B cell (primary cell): ENCODE measurements around the gene GALNT7. TPM values are rescaled to one million over a fixed set of nuclear protein-coding genes. Genes with fewer than 3 reads are reported as not detected.

Source experiments
- ATAC-seq: fragments of 200-7000 bp; cut with Tn5 transposase; one replicate; pipeline ENCODE4 v1.10.0; 2021; ENCODE audit warnings: low read depth, mild to moderate bottlenecking, moderate number of reproducible peaks, moderate library complexity
- CTCF ChIA-PET: fragments of 350-600 bp; sonication (Branson Sonifier 250); formaldehyde crosslinking; loops from one replicate; lab custom pipeline; 2021; ENCODE audit warnings: antibody characterized with exemption, inconsistent platforms; lab: Charles Lee
- POLR2A ChIA-PET: fragments of 350-600 bp; sonication (Branson Sonifier 250); formaldehyde crosslinking; loops from one replicate; lab custom pipeline; 2021; ENCODE audit warnings: antibody characterized with exemption; lab: Charles Lee
- DNase-seq: peaks from one replicate; pipeline ENCODE4 v3.0.0; 2013
- H2AFZ ChIP-seq: 2 replicates; pipeline ENCODE4 v1.6.1; 2012; ENCODE audit warnings: mild to moderate bottlenecking, low read depth, low read length; ENCODE audit not compliant: insufficient read depth, poor library complexity, severe bottlenecking
- H3K27ac ChIP-seq, 2 donors: 1 replicate in 1 of 2; 2 replicates in 1 of 2; pipeline ENCODE4 v1.5.1; 2012 to 2013; ENCODE audit warnings: low read length in 2 of 2, mild to moderate bottlenecking in 2 of 2, moderate library complexity in 1 of 2
- H3K27me3 ChIP-seq, 4 experiments: fragments of 200-600 bp in 1 of 4; sonication (generic) in 1 of 4; replicated peaks in 1 of 4; 1 replicate in 2 of 4; 2 replicates in 2 of 4; pipeline versions ENCODE4 v1.6.1 to v1.7.0; 2013 to 2016; ENCODE audit warnings: low read length in 3 of 4, mild to moderate bottlenecking in 2 of 4, mixed read lengths in 1 of 4, moderate library complexity in 1 of 4; ENCODE audit not compliant: insufficient read depth in 4 of 4, control insufficient read depth in 3 of 4; ENCODE audit errors: control extremely low read depth in 1 of 4
- H3K36me3 ChIP-seq, 2 experiments: replicated peaks in 1 of 2; 1 replicate in 1 of 2; 2 replicates in 1 of 2; pipeline versions ENCODE4 v1.6.1 to v1.7.1; 2013; ENCODE audit warnings: low read length in 1 of 2; ENCODE audit not compliant: insufficient read depth in 2 of 2, control insufficient read depth in 1 of 2; ENCODE audit errors: control extremely low read depth in 1 of 2, extremely low read depth in 1 of 2
- H3K4me1 ChIP-seq, 2 donors: fragments of 200-600 bp in 1 of 2; sonication (generic) in 1 of 2; 1 replicate in 1 of 2; 2 replicates in 1 of 2; pipeline versions ENCODE4 v1.5.1 to v1.6.1; 2013 to 2017; ENCODE audit warnings: low read length in 2 of 2; ENCODE audit not compliant: control insufficient read depth in 2 of 2, insufficient read depth in 2 of 2
- H3K4me2 ChIP-seq: replicated peaks from 2 replicates; pipeline ENCODE3; 2012; ENCODE audit warnings: mild to moderate bottlenecking, low read depth, low read length; ENCODE audit not compliant: poor library complexity, severe bottlenecking
- H3K4me3 ChIP-seq, 5 experiments: fragments of 200-600 bp in 1 of 5; sonication (generic) in 1 of 5; 1 replicate in 3 of 5; 2 replicates in 2 of 5; pipeline versions ENCODE4 v1.5.1 to v1.7.0; 2011 to 2016; ENCODE audit warnings: low read length in 4 of 5, mild to moderate bottlenecking in 4 of 5, low read depth in 2 of 5, control low read depth in 1 of 5, moderate library complexity in 1 of 5; ENCODE audit not compliant: insufficient read depth in 1 of 5; ENCODE audit errors: control extremely low read depth in 1 of 5, extremely low read depth in 1 of 5
- H3K79me2 ChIP-seq: fragments of 200-600 bp; sonication (generic); one replicate; pipeline ENCODE4 v1.6.0; 2016; ENCODE audit warnings: low read length; ENCODE audit not compliant: control insufficient read depth, insufficient read depth
- H3K9ac ChIP-seq: fragments of 200-600 bp; sonication (generic); 2 replicates; pipeline ENCODE4 v1.6.1; 2017; ENCODE audit warnings: mild to moderate bottlenecking, low read length, moderate library complexity
- H3K9me3 ChIP-seq, 3 donors: one replicate each; pipeline versions ENCODE4 v1.6.1 to v1.7.1; 2013; ENCODE audit warnings: low read length in 2 of 3; ENCODE audit not compliant: control insufficient read depth in 2 of 3, insufficient read depth in 1 of 3; ENCODE audit errors: control extremely low read depth in 1 of 3
- H4K20me1 ChIP-seq: 2 replicates; pipeline ENCODE4 v1.6.0; 2012; ENCODE audit warnings: mild to moderate bottlenecking, low read length; ENCODE audit not compliant: insufficient read depth, control insufficient read depth, poor library complexity, severe bottlenecking
- H3K27ac Mint-ChIP-seq: one replicate; pipeline ENCODE4 v1.8.0; 2021; ENCODE audit warnings: mixed read lengths
- H3K27me3 Mint-ChIP-seq: one replicate; pipeline ENCODE4 v1.8.0; 2021; ENCODE audit warnings: mixed read lengths
- H3K4me1 Mint-ChIP-seq: one replicate; pipeline ENCODE4 v1.8.0; 2021; ENCODE audit warnings: mixed read lengths
- H3K4me3 Mint-ChIP-seq: one replicate; pipeline ENCODE4 v1.8.0; 2021; ENCODE audit warnings: mixed read lengths
- H3K9me3 Mint-ChIP-seq: one replicate; pipeline ENCODE4 v1.8.0; 2022; ENCODE audit warnings: mixed read lengths; ENCODE audit not compliant: insufficient read depth
- CTCF ChIP-seq: fragments of 200-600 bp; IDR thresholded peaks from one replicate; pipeline ENCODE4 v1.8.0; 2022; ENCODE audit warnings: antibody characterized with exemption, mild to moderate bottlenecking
- EZH2 ChIP-seq: IDR thresholded peaks from 2 replicates; pipeline ENCODE4 v1.6.1; 2012; ENCODE audit warnings: borderline replicate concordance, low read depth, mild to moderate bottlenecking, moderate library complexity, low read length; ENCODE audit not compliant: insufficient read depth, poor library complexity, severe bottlenecking
- WGBS: methylation state at CpG from one replicate; pipeline ENCODE4 v1.1.5; 2013; ENCODE audit warnings: missing lambda C conversion rate; ENCODE audit not compliant: insufficient coverage; 5-methylcytosine and 5-hydroxymethylcytosine counted together
- intact Hi-C: fragments of 100-400 bp; cut with micrococcal nuclease; formaldehyde crosslinking; loops from one replicate; pipeline ENCODE4 v1.10.0; 2022
- polyA plus RNA-seq: library from polyadenylated mRNA; depleted of rRNA; stranded (reverse); fragments of >200 nt; gene quantifications from 2 replicates; pipeline ENCODE4 v1.2.3, GENCODE V29; 2012
- total RNA-seq, 2 donors: library from RNA; stranded (reverse); fragments of 120-200 nt in 1 of 2; gene quantifications; 1 replicate in 1 of 2; 2 replicates in 1 of 2; pipeline versions ENCODE4 v1.2.3 to v1.2.4, GENCODE V29; 2013 to 2022

Gene GALNT7
- total and polyA plus RNA-seq, 2 donors (not counting 1 experiment from before 2014, with no cell fraction given): 5.8 to 23.7 TPM

- WGBS: 94% methylated on average over 2 of the region's 3 CpGs
- H3K4me2 ChIP-seq: no peak overlapping the region
- peaks cover 6% of the 10 kb centered on the region for H3K4me1 Mint-ChIP-seq
- H3K4me3 ChIP-seq: no peak overlapping the region
- H3K4me1 ChIP-seq: no peaks in the 10 kb centered on the region
- POLR2A ChIA-PET: no interaction called here
- no peak overlapping the region for H3K27ac Mint-ChIP-seq
- TF ChIP-seq EZH2: no peak
- no peak for TF ChIP-seq CTCF
- CTCF ChIA-PET: interaction anchor here (2.0 kb wide), 1 partner anchor 55 kb away, joined by 5 read pairs; no protein-coding TSS in a partner anchor
- peaks cover 74% of the 10 kb centered on the region for H3K79me2 ChIP-seq
- DNase-seq: no peak
- H3K9me3 ChIP-seq: peaks cover 1 to 16% (median 9%) of the 10 kb centered on the region in 3 donors
- H3K4me3 Mint-ChIP-seq: no peak overlapping the region
- no peak overlapping the region for H3K27ac ChIP-seq
- peaks cover 0 to 7% of the 10 kb centered on the region in 2 experiments for H3K36me3 ChIP-seq
- intact Hi-C loops: no loop called here
- H3K9me3 Mint-ChIP-seq: peaks cover 14% of the 10 kb centered on the region
- peaks cover 12% of the 10 kb centered on the region for H4K20me1 ChIP-seq
- H2AFZ ChIP-seq: no peak overlapping the region
- no peaks in the 10 kb centered on the region for H3K27me3 Mint-ChIP-seq
- no peak for ATAC-seq
- H3K27me3 ChIP-seq: no peaks in the 10 kb centered on the region
- no peak overlapping the region for H3K9ac ChIP-seq
Measured at GRCh38 chr4:173202395-173202794, 33.8 kb downstream of the GALNT7 start.

GRCh38 chr4:173205656-173206055 lies 37.0 kb downstream of the GALNT7 start:
- intact Hi-C loops: no loop called here
- 97% methylated on average over 2 of the region's 2 CpGs for WGBS
- no peak overlapping the region for H3K27ac Mint-ChIP-seq
- Histone ChIP-seq H3K79me2 (peaks cover 72% of the 10 kb centered on the region), H3K4me3 (no peak overlapping the region), H3K36me3 (peaks cover 0 to 7% of the 10 kb centered on the region in 2 experiments), H3K4me1 (no peaks in the 10 kb centered on the region), H2AFZ (no peak overlapping the region), H3K27me3 (no peaks in the 10 kb centered on the region), H3K9me3 (peaks cover 1 to 16% (median 9%) of the 10 kb centered on the region in 3 donors), H3K27ac (no peak overlapping the region), H4K20me1 (peaks cover 12% of the 10 kb centered on the region), H3K4me2 (no peak overlapping the region), H3K9ac (no peak overlapping the region)
- POLR2A ChIA-PET: no interaction called here
- CTCF ChIA-PET: no interaction called here
- H3K9me3 Mint-ChIP-seq: peaks cover 15% of the 10 kb centered on the region
- H3K27me3 Mint-ChIP-seq: no peaks in the 10 kb centered on the region
- TF ChIP-seq CTCF (no peak), EZH2 (no peak)
- ATAC-seq (no peak), DNase-seq (no peak)
- no peak overlapping the region for H3K4me3 Mint-ChIP-seq
- peaks cover 4% of the 10 kb centered on the region for H3K4me1 Mint-ChIP-seq
